Type B pancreatic cell (in vitro differentiated cells): ENCODE results near the gene CCNT2. TPM values are rescaled to one million over a fixed set of nuclear protein-coding genes. Genes with fewer than 3 reads are reported as not detected.

Experiments used
- DNase-seq: peaks from one replicate; pipeline ENCODE4 v3.0.0; 2021; ENCODE audit warnings: mixed read lengths; ENCODE audit not compliant: unreplicated experiment; ENCODE audit errors: extremely low spot score
- H3K27ac Mint-ChIP-seq: 2 replicates; pipeline ENCODE4 v1.8.0; 2021; ENCODE audit warnings: mild to moderate bottlenecking, mixed read lengths
- H3K27me3 Mint-ChIP-seq: 2 replicates; pipeline ENCODE4 v1.8.0; 2021; ENCODE audit warnings: mixed read lengths
- H3K36me3 Mint-ChIP-seq: 2 replicates; pipeline ENCODE4 v1.8.0; 2021; ENCODE audit warnings: mixed read lengths
- H3K4me1 Mint-ChIP-seq: one replicate; pipeline ENCODE4 v1.8.0; 2021; ENCODE audit warnings: mixed read lengths; ENCODE audit not compliant: unreplicated experiment
- H3K4me3 Mint-ChIP-seq: 2 replicates; pipeline ENCODE4 v1.8.0; 2021; ENCODE audit warnings: mild to moderate bottlenecking, mixed read lengths
- H3K9me3 Mint-ChIP-seq: 2 replicates; pipeline ENCODE4 v1.8.0; 2021; ENCODE audit warnings: mixed read lengths
- CTCF ChIP-seq: fragments of 200-600 bp; sonication (generic); conservative IDR thresholded peaks from 2 replicates; pipeline ENCODE4 v1.5.0; 2021; ENCODE audit warnings: antibody characterized with exemption, mild to moderate bottlenecking
- total RNA-seq: library from RNA; stranded (reverse); gene quantifications from 2 replicates; pipeline ENCODE4 v1.2.1, GENCODE V29; 2021; ENCODE audit warnings: low replicate concordance

Gene CCNT2
- total RNA-seq, 1 donor from 2014 or later = 55.1 TPM

GRCh38 chr2:134999521-134999920, 80.9 kb downstream of the CCNT2 start:
- TF ChIP-seq CTCF = no peak
- Mint-ChIP-seq H3K4me1 (peaks cover 4% of the 10 kb centered on the region), H3K36me3 (no peaks in the 10 kb centered on the region), H3K9me3 (no peaks in the 10 kb centered on the region), H3K4me3 (no peak overlapping the region), H3K27ac (no peak overlapping the region), H3K27me3 (peaks cover 4% of the 10 kb centered on the region)
- DNase-seq = no peak

GRCh38 chr2:135002836-135003235, 84.2 kb downstream of the CCNT2 start:
- no peaks in the 10 kb centered on the region for H3K36me3 Mint-ChIP-seq

GRCh38 chr2:135004005-135004746, 85.6 kb downstream of the CCNT2 start:
- H3K9me3 Mint-ChIP-seq = no peaks in the 10 kb centered on the region
- H3K4me3 Mint-ChIP-seq = no peak overlapping the region
- DNase-seq = peak; percentile 80
- peaks cover 7% of the 10 kb centered on the region for H3K4me1 Mint-ChIP-seq
- H3K27me3 Mint-ChIP-seq = peaks cover 21% of the 10 kb centered on the region
- TF ChIP-seq CTCF = peak; percentile 99
- no peak overlapping the region for H3K27ac Mint-ChIP-seq
- H3K36me3 Mint-ChIP-seq = no peaks in the 10 kb centered on the region

More at GRCh38 chr2:135002836-135003235, 84.2 kb downstream of the CCNT2 start:
- Mint-ChIP-seq H3K27me3 (peaks cover 21% of the 10 kb centered on the region), H3K9me3 (no peaks in the 10 kb centered on the region), H3K4me1 (peaks cover 7% of the 10 kb centered on the region), H3K4me3 (no peak overlapping the region), H3K27ac (no peak overlapping the region)
- no peak for DNase-seq
- no peak for TF ChIP-seq CTCF

GRCh38 chr2:135005753-135006152, 87.1 kb downstream of the CCNT2 start:
- Mint-ChIP-seq H3K36me3 (no peaks in the 10 kb centered on the region), H3K9me3 (no peaks in the 10 kb centered on the region), H3K27ac (no peak overlapping the region), H3K27me3 (peaks cover 21% of the 10 kb centered on the region), H3K4me1 (peaks cover 7% of the 10 kb centered on the region), H3K4me3 (no peak overlapping the region)
- no peak for DNase-seq
- TF ChIP-seq CTCF = no peak

Other genes starting within 250 kb of the CCNT2 start
- 4.0 and 4.1 TPM in 2 replicates for gene TMEM163, start 199.8 kb upstream of the CCNT2 start, total RNA-seq
- 0.14 TPM in 1 of 2 replicates, not detected in the other for gene ACMSD, start 80.2 kb upstream of the CCNT2 start, total RNA-seq
- gene MAP3K19, start 128.6 kb downstream of the CCNT2 start, total RNA-seq = 0.24 and 1.1 TPM in 2 replicates
- gene RAB3GAP1, start 133.5 kb downstream of the CCNT2 start, total RNA-seq = 31.6 and 32.0 TPM in 2 replicates